D721Med (cell line): Measurements from ENCODE around the gene TMEM72.
A peak's percentile ranks its signal among the peaks of the same experiment; 100 is the strongest.

Experiments used
- DNase-seq: peaks from one replicate; pipeline ENCODE4 v3.0.0; 2011; ENCODE audit warnings: low spot score; ENCODE audit not compliant: insufficient read length
- FAIRE-seq: peaks from 2 replicates; lab custom pipeline; 2011; peaks lifted over from hg19 to GRCh38; lab: Jason Lieb, UNC
- TF ChIP-seq, protein P1 (sequence below): IDR thresholded peaks from 2 replicates; pipeline ENCODE4 v1.5.1; 2012; ENCODE audit warnings: mild to moderate bottlenecking, control low read depth; ENCODE audit not compliant: insufficient read depth; ENCODE audit errors: missing control alignments

TMEM72 gene

DNA sequence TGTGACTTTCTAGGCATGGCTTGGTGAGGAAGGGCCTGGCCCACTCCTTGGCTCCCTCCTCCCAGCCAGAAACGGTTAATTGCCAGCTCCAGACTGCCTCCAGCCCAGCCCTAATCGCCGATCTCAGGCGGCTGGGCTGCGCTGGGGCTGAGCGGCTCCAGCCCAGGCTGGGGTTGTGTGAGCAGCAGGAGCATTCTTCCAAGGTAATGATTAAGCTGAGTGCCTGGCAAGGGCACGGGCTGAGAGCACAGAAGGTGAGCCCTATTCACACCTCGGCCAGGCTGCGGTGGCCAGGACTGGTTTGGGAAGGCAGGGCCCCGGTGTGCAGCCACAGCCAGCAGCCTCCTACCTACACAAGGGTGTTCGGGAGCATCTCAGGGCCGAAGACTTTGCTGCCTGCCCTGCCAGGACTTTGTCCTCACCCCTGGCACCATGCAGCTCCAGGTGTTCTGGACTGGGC is at the start of gene TMEM72:
TMEM72 (plus strand) TSS at position 257 of the 460 bp plus-strand sequence; CDS start at position 433, 176 bp downstream.
- DNase-seq (no peak), FAIRE-seq (no peak)
- TF ChIP-seq, protein P1, sequence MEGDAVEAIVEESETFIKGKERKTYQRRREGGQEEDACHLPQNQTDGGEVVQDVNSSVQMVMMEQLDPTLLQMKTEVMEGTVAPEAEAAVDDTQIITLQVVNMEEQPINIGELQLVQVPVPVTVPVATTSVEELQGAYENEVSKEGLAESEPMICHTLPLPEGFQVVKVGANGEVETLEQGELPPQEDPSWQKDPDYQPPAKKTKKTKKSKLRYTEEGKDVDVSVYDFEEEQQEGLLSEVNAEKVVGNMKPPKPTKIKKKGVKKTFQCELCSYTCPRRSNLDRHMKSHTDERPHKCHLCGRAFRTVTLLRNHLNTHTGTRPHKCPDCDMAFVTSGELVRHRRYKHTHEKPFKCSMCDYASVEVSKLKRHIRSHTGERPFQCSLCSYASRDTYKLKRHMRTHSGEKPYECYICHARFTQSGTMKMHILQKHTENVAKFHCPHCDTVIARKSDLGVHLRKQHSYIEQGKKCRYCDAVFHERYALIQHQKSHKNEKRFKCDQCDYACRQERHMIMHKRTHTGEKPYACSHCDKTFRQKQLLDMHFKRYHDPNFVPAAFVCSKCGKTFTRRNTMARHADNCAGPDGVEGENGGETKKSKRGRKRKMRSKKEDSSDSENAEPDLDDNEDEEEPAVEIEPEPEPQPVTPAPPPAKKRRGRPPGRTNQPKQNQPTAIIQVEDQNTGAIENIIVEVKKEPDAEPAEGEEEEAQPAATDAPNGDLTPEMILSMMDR, result no peak

DNA sequence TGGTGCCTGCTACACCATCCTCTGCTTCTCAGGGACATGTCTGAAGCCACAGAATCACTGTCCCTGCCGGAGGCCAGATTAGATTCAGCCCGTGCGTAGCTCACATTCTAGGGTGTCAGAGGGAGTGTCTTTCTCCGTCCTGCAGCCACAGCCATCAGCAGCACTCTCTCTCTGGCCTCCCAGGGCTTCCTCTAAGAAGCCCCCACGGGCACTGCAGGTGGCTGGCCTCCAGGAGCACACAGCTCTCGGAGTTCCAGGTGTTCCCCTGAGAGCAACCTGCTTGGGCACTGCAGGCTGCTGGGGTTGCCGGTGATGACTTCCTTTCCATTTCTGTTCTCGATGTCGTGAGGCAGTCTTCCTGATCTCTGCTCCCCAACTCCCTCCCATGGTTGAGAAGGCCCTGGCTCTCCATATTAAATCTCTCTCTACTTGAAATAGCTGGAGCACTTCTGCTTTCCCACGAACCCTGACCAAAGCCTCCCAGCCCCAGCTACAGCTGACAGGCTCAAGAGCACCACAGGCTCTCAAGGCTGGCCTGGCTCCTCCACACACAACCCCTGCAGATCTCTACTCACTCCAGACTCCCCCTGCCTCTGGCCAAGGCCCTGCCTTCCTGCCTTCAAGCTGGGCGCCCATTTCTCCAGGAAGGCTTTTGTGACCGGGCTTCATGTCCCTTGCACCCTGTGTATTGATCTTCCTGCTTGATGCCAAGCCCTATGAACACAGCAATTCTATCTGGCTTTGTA is 49.0 kb upstream of the TMEM72 start:
- DNase-seq, result no peak
- FAIRE-seq, result no peak
- TF ChIP-seq, protein P1, result no peak

DNA sequence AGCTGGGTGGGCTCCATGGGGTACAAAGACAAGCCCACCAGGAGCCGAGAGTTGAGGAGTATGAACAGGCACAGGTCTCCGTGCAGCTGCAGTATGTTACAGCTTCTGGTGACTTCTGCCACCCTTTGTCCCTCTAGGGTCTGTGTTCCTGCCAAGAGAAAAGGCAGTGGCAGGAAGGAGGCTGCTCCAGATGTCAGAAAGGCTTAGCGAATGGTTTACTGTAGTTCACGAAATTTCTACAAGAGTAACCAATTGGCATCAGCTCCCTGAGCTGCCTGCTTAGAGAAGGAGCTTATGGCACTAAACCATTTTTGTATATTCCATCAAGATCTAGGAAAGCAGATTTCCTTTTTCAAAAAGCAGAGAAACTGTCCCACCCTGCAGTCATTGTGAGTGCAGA is 48.2 kb upstream of the TMEM72 start:
- TF ChIP-seq, protein P1, result no peak
- no peak for DNase-seq
- FAIRE-seq, result no peak

DNA sequence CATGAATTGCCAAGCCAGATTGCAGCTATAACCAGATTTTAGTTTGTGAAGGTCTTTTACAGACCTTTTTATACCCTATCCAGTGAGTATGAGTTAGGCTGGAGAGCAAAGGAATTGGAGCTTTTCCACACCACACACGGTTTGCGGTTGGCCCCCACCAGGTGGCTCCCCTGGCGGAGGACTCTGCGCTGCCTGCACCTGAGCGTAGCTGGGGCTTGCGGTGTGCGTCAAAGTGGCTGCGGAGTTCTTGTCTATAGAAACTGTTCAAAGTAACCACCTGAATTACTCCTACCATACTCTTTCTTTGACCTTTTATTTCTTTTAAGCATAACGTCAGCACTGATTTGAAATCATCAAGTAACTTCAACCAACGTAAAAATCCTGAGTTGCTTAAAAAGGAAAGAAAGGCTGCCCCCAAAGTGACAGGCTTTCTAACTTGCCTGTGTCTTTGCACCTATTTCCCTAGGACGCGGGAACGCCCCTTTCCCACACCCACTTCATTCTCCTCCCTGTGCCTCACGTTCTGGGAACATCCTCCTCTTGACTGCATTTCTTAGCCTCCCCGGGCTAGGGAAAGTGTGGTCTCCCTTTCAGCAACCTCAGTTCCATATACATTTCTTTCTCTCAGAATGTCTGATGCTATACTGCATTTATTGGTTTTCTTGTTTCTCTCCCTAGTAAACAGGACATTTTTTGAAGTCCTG is 47.6 kb upstream of the TMEM72 start:
- FAIRE-seq (no peak), DNase-seq (no peak)
- TF ChIP-seq, protein P1, result no peak

DNA sequence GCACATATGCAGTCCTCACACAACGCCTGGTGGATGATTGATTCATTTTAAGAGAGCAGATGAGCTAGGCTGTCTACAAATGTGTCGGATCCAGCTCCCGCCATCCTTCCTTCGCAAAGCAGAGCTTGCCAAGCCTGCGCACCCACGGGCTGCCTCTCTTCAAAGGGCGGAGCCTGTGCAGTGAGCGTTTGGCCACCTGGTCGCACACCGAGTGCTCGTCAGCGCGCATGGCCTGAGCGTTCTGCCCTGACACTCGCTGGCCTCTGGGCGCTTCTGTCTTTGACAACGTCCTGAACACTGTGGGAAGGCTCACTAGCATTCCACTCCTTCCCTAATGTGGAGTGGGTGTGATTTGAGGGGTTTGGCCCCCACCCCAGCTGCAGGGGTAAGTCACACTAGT is 47.1 kb upstream of the TMEM72 start:
- TF ChIP-seq, protein P1, result no peak
- FAIRE-seq, result no peak
- DNase-seq, result no peak

DNA sequence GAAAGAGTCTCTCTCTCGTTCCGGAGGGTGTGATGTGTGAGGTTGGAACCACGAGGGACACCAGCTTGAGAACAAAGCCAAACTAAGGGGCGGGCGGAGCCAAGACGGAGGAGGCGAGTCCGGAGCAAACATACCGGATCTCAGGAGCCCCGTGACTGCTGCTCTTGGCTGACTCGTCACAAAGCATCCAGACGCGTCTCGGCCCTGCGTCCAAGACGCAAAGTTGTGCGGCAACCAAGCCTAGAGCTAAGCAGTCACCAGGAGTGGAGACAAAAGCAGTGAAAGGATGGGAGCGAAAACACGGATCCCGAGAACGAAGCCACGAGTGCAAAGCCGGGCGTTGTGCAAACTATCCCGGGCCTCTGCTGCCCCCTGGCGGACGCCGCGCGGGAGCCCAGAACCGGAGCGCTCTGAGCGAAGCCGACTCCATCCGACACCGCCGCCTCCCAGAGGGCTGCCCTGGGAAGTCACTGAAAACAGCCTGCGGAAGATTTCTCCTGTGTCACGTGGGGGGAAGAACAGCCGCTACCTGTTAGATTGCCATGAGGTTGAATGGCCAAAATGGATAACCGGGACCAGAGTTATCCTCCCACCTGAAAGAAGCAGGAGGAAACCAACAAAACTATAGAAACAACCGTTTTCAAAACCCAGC is 46.4 kb upstream of the TMEM72 start:
- DNase-seq (peak; percentile 73), FAIRE-seq (no peak)
- TF ChIP-seq, protein P1, result peak; percentile 60
